GM19455 (cell line): ENCODE data around the gene DDX50.
A peak's percentile ranks its signal among the peaks of the same experiment; 100 is the strongest.
"Not testable (repeated sequence)": the region's sequence is repeated elsewhere in the genome, so short reads cannot be mapped to it uniquely, and the experiment has no call there.

Source experiments
- ATAC-seq: cut with Tn5 transposase; IDR thresholded peaks from one replicate; pipeline ENCODE4 v1.9.1; 2021; ENCODE audit not compliant: unreplicated experiment

The DDX50 gene, protein sequence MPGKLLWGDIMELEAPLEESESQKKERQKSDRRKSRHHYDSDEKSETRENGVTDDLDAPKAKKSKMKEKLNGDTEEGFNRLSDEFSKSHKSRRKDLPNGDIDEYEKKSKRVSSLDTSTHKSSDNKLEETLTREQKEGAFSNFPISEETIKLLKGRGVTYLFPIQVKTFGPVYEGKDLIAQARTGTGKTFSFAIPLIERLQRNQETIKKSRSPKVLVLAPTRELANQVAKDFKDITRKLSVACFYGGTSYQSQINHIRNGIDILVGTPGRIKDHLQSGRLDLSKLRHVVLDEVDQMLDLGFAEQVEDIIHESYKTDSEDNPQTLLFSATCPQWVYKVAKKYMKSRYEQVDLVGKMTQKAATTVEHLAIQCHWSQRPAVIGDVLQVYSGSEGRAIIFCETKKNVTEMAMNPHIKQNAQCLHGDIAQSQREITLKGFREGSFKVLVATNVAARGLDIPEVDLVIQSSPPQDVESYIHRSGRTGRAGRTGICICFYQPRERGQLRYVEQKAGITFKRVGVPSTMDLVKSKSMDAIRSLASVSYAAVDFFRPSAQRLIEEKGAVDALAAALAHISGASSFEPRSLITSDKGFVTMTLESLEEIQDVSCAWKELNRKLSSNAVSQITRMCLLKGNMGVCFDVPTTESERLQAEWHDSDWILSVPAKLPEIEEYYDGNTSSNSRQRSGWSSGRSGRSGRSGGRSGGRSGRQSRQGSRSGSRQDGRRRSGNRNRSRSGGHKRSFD

DNA sequence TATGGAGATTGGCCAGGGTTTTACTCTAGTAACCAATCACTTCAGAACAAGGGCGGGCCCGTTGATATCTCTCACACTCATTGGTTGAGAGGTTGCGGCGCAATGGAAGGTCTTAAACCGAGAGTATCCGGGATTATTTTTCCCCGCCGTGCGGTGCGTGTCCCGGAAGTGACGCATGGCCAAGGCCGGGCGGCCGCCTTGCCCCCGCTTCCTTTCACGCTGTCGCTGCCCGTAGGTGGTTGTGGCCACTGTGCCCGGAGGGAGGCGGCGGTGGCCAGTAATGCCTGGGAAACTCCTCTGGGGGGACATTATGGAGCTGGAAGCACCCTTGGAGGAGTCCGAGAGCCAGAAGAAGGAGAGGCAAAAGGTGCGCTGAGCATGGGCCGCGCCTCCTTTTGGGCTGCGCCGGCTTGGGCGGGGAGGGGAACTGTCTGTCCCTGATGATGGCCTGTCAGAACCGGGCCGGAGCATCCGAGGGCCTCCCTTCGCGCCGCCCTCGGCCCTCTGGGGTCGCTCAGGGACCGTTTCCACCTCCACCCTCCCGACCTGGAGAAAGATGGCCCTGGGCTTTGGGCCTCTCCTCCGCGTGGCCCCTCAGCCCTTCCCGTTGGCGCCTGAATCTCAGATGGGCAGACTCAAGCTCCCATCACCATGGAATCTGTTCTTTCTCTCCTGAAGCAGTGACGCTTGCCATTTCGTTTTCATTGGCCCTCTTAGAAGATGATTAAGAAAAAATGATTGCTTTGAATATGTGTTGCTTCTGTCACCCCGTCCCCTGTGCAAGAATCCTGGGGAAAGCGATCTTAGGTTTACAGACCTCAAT is at the start of gene DDX50:
Gene DDX50 (plus strand): TSS at position 211 of the 823 bp plus-strand sequence. CDS start 70 bp downstream, at position 281.
- peak; percentile 96 for ATAC-seq

DNA sequence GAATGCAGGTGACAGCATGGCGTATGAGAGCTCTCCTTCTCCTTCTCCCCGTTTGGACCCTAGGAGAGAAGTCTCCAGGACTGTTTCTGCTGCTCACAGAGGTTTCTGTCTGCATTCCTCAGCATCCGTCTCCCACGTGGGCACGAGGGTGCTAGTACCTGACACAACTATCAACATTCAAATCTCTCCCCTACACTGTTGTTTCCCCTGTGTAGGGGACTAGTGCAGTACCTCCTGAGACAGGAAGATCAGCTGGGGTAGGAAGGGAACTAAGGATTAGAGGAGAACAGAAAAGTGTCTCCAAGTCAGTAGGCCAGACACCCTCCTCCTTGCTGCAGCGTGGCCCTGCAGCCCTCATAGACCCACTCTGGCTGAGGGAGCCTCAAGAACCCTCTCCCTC is 44.8 kb upstream of the DDX50 start:
- no peak for ATAC-seq

DNA sequence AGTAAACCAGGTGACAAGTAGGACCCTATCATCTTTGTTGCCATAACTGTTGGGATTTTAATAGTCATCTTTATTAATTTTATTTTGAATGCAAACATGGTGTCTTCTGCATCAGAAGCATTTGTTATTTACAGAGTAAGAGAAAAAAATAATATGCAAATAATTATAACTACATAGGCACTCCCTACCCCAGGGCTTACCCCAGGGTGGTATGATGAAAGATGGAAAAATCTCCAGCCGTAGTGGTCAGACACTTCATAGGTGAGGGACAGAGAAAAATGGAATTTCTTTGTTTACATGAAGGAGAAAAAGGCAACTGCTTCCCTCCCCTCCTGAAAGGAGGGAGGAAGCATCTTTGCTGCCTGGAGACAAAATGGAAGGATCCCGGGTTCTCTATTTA is 44.1 kb upstream of the DDX50 start:
- no peak for ATAC-seq

DNA sequence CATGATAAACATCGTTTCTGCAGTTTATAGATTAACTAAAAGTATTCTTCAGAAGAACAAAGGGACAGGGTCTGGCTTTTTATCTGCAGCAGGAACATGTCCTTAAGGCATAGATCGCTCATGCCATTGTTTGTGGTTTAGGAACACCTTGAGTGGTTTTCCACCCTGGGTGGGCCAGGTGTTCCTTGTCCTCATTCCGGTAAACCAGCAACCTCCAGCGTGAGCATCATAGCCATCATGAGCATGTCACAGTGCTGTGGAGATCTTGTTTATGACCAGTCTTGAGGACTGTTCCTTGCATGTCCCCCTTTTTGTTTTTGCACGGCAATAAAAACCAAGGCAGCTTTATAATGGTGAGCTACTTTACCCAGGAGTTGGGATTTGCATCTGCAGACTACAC is 39.9 kb upstream of the DDX50 start:
- ATAC-seq, result no peak

DNA sequence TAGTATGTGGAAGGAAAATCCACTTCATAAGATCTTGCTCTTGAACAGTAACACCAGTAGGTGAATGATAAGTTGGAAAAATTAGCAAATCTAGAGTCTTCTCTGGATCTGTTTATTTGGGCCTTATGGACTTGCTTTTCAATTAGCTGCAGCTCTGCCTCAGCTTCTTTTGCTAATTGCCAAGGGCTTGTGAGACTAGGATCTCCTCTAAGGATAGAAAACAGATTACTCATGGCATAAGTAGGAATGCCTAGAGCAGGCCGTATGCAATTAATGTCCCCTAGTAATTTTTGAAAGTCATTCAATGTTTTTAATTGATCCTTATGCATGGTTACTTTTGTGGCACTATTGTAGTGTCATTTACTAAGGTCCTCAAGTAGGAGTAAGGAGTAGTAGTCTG is 36.5 kb upstream of the DDX50 start:
- ATAC-seq, result no peak

DNA sequence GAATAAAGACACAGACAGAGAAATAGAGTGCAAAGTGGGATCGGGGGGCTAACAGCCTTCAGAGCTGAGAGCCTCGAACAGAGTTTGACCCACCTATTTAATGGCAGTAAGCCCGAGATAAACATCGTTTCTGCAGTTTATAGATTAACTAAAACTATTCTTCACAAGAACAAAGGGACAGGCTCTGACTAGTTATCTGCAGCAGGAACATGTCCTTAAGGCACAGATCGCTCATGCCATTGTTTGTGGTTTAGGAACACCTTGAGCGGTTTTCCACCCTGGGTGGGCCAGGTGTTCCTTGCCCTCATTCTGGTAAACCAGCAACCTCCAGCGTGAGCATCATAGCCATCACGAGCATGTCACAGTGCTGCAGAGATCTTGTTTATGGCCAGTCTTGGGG is 32.9 kb upstream of the DDX50 start:
- not testable (repeated sequence) for ATAC-seq

DNA sequence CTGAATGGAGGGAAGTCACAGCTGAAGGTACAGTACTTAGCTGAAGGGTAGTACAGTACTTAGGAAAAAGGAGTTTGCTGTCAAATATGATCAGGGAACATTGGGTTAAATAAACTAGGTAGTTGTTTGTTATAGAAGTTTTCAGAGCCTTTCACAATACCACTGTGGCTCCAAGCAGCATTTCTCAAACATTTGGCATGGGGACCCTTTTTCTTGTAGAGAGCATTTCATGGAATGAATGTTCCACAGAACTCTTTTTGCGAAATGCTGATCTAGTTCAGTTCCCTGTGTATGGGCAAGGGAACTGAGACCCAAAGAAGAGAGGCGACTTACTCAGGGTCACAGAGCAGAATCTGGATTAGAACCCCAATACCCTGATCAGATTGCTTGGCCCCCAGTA is 31.5 kb upstream of the DDX50 start:
- ATAC-seq, result no peak

DNA sequence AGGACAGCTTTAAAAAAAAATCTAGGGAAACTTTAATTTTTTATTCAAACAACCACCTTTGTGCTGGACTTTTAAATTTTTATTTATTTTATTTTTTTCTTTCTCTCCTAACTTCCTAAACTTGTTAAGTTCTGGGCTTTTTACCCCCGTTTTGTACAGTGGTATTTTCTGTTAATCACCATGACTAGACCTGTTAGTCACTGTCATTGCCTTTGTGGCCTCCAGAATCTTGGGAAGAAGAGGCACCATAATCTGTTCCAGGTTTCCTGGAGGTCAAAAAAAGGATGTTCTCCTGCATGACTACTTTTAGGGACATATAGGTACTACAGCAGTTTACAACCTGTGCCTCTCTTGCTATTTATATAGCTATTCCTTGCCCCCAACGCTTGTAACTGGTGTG is 31.1 kb upstream of the DDX50 start:
- ATAC-seq, result no peak

DNA sequence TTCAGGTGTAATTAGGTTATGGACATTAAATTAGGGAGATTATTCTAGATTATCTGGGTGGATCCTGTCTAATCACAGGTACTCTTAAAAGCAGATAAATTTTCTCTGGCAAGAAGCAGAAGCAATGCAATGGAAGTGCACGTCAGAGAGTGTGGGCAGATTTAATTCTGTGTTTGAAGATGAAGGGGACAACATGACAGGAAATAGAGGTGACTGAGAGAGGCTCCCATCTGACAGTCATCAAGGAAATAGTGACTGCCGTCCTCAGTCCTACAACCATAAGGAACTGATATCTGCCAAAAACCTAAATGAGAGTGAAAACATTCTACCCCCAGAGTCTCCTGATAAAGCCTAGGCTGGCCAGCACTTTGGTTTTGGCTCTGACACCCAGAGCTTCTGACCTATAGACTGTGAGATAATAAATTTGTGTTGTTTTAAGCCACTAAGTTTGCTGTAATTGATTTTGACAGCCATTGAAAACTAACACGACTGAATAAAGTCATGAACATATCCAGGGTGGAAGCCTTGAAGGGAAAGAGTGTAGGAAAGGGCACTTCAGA is 30.5 kb upstream of the DDX50 start:
- ATAC-seq, result no peak

DNA sequence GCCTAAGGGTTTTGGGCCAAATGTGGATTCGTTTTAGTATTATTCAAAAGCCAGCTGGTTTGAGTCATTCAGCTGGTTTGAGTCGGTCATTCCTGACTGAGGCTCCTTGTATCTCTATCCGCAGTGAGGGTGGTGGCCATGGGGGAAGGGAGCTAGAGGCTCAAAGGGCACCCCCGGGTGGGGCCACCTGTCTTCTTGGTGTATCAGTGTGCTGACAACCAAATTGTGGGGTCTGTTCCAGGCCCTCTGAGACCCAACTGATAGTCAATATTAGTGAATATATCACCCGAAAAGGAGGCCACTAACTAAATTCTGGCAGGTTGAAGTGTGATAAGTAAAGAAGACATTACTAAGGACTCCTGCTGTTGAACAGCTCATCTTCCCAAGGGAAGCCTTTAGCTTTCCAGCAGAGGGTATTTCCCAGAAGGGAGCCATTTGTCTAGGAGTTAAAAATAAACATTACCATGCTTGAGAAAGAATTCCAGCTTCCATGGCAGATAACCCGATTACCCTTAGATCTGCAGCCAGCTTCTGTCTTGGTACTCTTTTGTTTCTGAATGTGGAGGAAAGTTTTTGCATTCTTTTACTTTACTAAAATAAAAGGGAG is 29.9 kb upstream of the DDX50 start:
- ATAC-seq, result no peak

DNA sequence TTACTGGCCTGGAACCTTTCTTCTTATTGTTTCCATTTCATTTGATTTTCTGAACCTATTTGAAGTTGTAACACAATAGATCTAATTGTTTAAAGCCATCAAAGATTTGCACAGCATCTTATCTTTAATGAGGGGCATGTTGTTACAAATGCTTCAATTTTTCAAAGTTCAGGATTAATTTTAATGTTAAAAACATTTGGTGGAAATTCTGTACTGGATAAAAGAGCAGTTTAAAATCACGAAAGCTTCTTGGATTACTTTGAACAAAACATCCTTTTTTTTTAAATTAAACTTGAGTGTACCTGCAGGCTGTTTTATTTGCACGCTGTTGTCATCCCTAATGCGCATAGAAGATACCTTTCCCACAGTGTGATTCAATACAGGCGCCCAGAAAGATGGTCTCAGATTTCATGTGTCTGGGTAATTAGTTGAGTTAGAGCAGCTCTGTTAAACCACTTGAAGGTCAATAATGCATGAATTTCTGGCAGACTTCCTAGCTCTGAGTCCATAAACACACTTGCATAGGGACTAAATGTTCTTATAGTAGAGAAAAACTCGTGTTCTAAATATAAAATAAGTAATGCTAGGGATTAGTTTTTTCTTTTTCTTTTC is 29.3 kb upstream of the DDX50 start:
- ATAC-seq, result no peak

DNA sequence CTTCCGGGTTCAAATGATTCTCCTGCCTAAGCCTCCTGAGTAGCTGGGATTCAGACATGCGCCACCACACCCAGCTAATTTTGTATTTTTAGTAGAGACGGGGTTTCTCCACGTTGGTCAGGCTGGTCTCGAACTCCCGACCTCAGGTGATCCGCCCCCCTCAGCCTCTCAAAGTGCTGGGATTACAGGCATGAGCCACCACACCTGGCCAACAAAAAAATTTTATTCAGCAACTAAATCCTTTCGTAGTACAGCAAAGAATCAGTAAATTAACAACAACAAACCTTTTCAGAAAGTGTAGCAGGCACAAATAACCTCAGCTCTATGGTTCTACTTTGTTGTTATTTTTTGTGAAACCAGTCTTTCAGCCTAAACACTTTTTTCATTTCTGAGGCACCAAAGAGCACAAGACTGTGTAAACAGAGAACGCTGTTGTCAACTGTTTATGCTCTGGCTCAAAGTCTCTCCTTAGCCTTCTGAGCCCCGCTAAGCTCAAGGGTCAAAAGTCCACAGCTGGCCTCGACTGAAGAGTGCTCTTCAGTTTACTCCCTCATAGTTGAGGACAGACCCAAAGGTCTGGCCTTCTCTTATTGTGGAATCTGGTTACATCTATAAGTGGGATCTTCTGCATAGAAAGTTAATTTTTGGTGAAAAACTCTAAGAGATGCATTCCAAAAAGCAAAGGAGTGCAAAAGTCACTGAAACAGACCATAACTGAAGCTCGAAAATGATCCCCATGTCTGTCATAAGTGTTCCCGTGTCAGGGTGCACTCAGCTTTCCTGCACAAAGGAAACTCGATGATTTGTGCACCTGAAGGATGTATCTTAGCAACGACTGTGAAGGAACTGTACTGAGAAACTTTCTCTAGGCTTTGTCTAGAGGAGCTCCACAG is 24.6 kb upstream of the DDX50 start:
- no peak for ATAC-seq

DNA sequence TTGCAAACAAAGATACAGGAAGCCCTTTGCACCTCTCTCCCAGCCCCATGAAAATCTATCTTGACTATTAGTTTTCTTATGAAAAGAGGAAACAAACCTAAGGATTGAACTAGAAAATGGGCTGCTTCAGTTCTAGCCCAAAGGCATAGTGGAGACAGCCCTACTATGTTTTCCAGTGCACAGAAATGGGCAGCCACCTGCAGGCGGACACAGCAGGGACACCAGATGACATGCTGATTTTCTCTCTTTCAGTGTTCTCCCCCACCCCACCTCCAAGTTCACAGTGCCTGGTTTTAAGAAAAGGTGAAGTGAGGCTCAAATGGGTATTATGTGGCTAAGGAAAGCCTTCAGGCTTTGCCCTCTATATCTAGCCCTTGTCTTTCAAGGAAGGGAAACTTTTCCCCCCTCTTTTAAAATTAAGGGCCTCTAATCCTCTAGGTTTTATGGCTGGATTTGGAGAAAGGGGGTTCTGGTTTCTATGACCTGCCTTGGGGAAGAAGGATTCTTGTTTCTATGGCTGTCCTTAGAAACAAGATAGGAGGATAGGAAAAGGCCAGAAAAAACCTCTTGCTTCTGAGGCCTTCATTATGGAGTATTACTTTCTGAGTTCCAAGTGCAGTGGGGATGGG is 23.5 kb upstream of the DDX50 start:
- no peak for ATAC-seq

DNA sequence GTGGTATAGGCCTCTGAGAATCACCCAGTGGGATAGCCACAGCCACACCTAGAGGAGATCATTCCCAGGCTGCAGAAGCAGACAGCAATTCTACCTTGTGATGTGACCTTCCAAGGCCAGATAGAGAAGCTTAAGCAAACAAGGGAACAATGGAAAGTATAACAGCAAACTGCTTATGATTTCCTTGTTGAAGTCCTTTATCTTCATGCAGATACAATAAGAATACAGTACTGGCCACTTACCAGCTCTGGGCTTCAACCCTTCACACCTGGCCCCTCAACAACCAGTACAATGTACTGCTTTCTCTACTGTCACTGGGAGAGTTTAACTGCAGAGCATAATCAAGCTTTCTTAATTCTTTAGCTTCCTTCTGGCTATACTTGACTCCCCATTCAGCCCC is 22.6 kb upstream of the DDX50 start:
- ATAC-seq, result no peak

DNA sequence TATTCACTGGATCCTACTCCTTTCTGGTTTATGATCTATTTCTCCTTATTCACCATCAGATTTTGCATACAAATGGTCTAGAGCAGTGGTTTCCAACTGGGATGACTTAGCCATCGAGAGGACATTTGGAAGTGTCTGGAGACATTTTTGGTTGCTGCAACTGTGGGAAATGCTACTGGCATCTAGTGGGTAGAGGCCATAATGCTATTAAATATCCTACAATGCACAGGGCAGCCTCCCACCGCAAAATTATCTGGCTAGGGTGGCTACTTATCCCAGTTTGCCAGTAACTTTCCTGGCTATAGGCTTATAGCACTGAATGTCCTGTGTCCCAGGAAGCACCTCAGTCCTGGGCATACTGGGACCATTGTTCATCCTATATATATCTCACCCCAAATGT is 21.5 kb upstream of the DDX50 start:
- no peak for ATAC-seq

DNA sequence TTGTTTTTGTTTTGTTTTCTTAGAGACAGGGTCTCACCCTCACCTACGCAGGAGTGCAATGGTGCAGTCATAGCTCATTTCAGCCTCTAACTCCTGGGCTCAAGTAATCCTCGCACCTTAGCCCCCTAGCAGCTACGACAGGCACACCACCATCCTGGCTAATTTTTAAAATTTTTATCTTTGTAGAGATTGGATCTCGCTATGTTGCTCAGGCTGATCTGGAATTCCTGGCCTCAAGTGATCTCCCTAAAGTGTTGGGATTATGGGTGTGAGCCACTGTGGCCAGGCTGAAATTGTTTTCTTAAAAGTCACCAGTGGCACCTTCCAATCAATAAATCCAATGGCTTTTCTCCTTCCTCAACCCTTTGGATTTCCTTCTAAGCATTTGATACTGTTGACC is 20.9 kb upstream of the DDX50 start:
- no peak for ATAC-seq

DNA sequence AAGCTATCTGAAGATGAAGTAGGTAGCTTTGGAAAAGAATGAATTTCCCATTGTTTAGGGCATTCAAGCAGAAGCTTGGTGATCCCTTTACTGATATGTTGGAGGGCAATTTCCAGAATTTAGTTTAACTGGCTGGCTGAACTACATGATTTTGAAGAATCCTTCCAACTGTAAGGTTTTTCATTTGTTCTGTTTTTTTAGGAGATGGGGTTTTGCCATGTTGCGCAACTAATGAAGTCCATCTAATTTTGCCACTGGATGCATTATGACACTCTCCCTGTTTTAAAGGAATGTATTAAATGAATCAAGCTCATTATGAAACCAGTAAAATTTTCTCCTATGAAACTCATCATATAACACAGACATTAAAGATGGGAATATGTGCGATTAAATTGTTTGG is 6.1 kb upstream of the DDX50 start:
- no peak for ATAC-seq

DNA sequence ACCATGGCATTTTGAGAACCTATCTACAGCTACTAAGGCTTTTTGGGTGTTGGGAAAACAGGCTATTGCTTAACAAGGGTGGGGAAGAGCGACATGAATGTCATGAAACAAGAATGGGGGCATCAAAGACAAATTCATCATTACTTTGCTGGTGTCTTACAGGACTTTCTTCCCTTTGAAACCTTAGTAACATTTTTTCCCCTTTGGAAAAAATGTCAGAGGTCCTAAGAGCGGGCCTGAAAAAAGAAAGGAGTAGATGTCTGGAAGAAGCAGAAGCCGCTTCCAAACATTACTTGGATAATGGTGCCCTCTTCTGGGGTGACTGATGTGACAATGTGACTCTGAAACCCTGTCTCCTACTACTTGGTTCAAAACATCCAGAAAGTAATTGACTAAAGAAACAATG is 3.8 kb upstream of the DDX50 start:
- ATAC-seq, result no peak

DNA sequence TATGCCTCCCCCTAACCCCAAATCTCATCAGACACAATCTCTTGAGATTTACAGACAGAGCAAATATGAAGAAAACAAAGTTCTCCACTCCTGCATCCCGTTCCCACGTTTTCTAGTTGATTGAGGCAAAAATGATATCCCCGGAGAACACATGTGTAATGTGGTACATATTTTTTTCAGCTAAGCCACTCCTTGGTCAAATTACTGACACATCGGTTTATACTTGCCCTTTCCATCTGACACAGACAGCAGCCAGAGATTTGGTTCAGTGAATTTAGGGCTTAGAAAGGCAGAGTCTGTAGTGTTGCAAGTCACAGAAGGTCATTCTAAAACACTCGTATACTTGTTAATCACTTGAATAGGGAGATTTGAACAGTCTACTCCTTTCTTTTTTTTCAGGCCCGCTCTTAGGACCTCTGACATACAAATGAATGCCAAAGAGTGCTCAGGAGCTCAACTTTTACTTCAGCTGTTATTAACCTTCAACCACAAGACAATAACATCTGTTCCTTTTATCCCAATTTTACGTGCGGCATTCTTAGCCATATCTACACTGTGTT is 1.8 kb upstream of the DDX50 start:
- no peak for ATAC-seq
